ENCODE data around the gene EDIL3.

EDIL3 gene

GRCh38 chr5:84385705-84386104 lies 1.0 kb upstream of the EDIL3 start:
- CTCF ChIA-PET = no interaction called here
- no peak for DNase-seq (ENCODE audit: extremely low spot score)
- TF ChIP-seq CTCF (IDR thresholded peaks at IDR 0.05; ENCODE audit: control extremely low read depth, extremely low read depth, low read depth, missing control alignments) = no peak
- POLR2A ChIA-PET = no interaction called here

- DNase-seq (ENCODE audit: extremely low spot score) = peak; percentile 6
- ChIA-PET CTCF (no interaction called here), POLR2A (no interaction called here)
- no peak for TF ChIP-seq CTCF (IDR thresholded peaks at IDR 0.05; ENCODE audit: control extremely low read depth, extremely low read depth, low read depth, missing control alignments)
Measured at GRCh38 chr5:84383816-84384603, 670 bp downstream of the EDIL3 start.

- no peak for TF ChIP-seq CTCF (IDR thresholded peaks at IDR 0.05; ENCODE audit: control extremely low read depth, extremely low read depth, low read depth, missing control alignments)
- ChIA-PET POLR2A (no interaction called here), CTCF (no interaction called here)
- DNase-seq (ENCODE audit: extremely low spot score) = peak; percentile 8
Measured at GRCh38 chr5:84383296-84383815, 1.3 kb downstream of the EDIL3 start.

GRCh38 chr5:84382363-84383295 lies 2.1 kb downstream of the EDIL3 start:
- POLR2A ChIA-PET = no interaction called here
- TF ChIP-seq CTCF (IDR thresholded peaks at IDR 0.05; ENCODE audit: control extremely low read depth, extremely low read depth, low read depth, missing control alignments) = no peak
- CTCF ChIA-PET = no interaction called here
- DNase-seq (ENCODE audit: extremely low spot score) = peak; percentile 4

GRCh38 chr5:84381502-84382362 lies 2.9 kb downstream of the EDIL3 start:
- peak; percentile 7 for DNase-seq (ENCODE audit: extremely low spot score)

More at GRCh38 chr5:84381502-84382362, 2.9 kb downstream of the EDIL3 start:
- ChIA-PET CTCF (no interaction called here), POLR2A (no interaction called here)
- TF ChIP-seq CTCF (IDR thresholded peaks at IDR 0.05; ENCODE audit: control extremely low read depth, extremely low read depth, low read depth, missing control alignments) = no peak
